H1 (cell line): Measurements from ENCODE around the gene TUBB2B. TPM values are rescaled to one million over a fixed set of nuclear protein-coding genes. Genes with fewer than 3 reads are reported as not detected.
A peak's percentile ranks its signal among the peaks of the same experiment; 100 is the strongest.

Experiments used
- GTF2F1 ChIP-seq: IDR thresholded peaks from 2 replicates; pipeline ENCODE4 v1.6.1; 2012; ENCODE audit warnings: low read depth, low read length, improper control_type of control experiment, borderline replicate concordance
- HDAC6 ChIP-seq: IDR thresholded peaks from one replicate; pipeline ENCODE4 v1.7.1; 2012; ENCODE audit warnings: low read depth, mild to moderate bottlenecking, inconsistent platforms, low read length, moderate library complexity
- POLR2AphosphoS5 ChIP-seq: IDR thresholded peaks from 2 replicates; pipeline ENCODE4 v1.6.1; 2011; ENCODE audit warnings: low read depth, low read length
- SIRT6 ChIP-seq: IDR thresholded peaks from one replicate; pipeline ENCODE4 v1.7.1; 2012; ENCODE audit warnings: low read length, inconsistent platforms
- polyA plus RNA-seq, 7 experiments: library from polyadenylated mRNA; depleted of rRNA in 3 of 7; stranded (reverse) in 5 of 7; unstranded in 2 of 7; fragments of >200 nt in 5 of 7; fragments of 200-250 nt in 2 of 7; gene quantifications; 1 replicate in 5 of 7; 2 replicates in 1 of 7; 4 replicates in 1 of 7; pipeline versions ENCODE4 v1.2.1 to v1.2.3, GENCODE V29; 2011 to 2013; ENCODE audit warnings: missing spikeins in 2 of 7, mixed read lengths in 2 of 7
- total RNA-seq: library from RNA; stranded (reverse); fragmentation: NEBNext Ultra II Directional; extraction: Animal tissue kit (Norgen Biotek cat#: 25700); gene quantifications from 2 replicates; pipeline ENCODE4 v1.2.1, GENCODE V29; 2021
- TF ChIP-seq, protein P1 (sequence below): IDR thresholded peaks from 2 replicates; pipeline ENCODE4 v1.6.1; 2012; ENCODE audit warnings: inconsistent platforms
- TF ChIP-seq, protein P2 (sequence below): IDR thresholded peaks from 2 replicates; pipeline ENCODE4 v1.6.1; 2012; ENCODE audit warnings: inconsistent platforms

Gene TUBB2B
- total and polyA plus RNA-seq, 2 of the 8 experiments (the other 6 are each of a cell fraction or from before 2014, with no cell fraction given) = 612 to 722 TPM

DNA sequence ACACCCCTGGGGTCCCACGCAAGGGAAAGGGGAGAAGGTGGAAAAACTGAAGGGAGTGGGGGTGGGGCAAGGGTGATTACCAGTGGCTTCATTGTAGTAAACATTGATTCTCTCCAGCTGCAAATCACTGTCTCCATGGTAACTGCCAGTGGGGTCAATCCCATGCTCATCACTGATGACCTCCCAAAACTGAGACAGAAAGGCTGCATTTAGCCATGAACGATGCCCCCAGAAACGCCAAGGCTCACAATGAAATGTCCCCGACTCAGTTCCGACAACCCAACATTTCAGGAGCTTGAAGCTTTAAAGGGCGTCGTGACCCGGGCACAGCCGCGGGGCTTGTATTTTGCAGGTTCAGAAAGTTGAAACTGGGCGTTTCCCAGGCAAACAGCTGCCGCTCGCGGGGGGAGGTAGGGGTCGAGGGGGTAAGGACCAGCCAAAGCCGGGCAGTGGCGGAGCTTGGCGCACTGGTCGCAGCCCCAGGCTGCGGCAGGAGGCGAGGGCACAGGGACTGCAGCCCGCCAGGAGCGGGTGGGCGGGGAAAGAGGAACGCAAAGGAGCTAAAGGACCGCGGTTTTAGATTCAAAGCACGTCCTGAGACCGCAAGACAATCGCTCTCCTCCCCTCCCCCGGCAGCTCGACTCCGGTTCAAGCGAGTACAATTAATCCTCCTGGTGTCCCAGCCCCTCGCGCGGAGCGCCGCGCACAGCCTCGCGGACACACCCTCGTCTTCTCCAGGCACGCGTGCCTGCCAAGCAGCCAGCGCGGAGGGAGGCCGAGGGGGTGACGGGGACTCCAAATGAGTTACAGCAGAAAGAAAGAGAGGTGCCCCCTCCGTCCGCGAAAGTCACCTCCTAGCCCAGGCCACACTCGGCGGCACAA is 731 bp downstream of the TUBB2B start (continued):
- TF ChIP-seq HDAC6 = no peak
- no peak for TF ChIP-seq GTF2F1
- peak; percentile 15; the same call in 1 of the 2 replicates for TF ChIP-seq POLR2AphosphoS5
- TF ChIP-seq, protein P1, sequence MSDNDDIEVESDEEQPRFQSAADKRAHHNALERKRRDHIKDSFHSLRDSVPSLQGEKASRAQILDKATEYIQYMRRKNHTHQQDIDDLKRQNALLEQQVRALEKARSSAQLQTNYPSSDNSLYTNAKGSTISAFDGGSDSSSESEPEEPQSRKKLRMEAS = peak; percentile 50; the same call in 1 of the 2 replicates
- no peak for TF ChIP-seq SIRT6
- TF ChIP-seq, protein P2, sequence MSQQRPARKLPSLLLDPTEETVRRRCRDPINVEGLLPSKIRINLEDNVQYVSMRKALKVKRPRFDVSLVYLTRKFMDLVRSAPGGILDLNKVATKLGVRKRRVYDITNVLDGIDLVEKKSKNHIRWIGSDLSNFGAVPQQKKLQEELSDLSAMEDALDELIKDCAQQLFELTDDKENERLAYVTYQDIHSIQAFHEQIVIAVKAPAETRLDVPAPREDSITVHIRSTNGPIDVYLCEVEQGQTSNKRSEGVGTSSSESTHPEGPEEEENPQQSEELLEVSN = 0 out of 2 replicates have a peak, but pooled peaks have one; percentile 29
